Vagina (tissue), 2 donors: ENCODE data around the gene LPIN1.

Experiments used
- POLR2A ChIP-seq, 2 donors: fragments of 450-650 bp; IDR thresholded peaks; one replicate each; pipeline ENCODE4 v1.6.1; 2017; ENCODE audit warnings: antibody characterized with exemption in 2 of 2, mild to moderate bottlenecking in 2 of 2, moderate library complexity in 2 of 2
- TF ChIP-seq, protein P1 (sequence below), 3 experiments: fragments of 450-650 bp in 2 of 3; fragments of 200-600 bp in 1 of 3; sonication (generic) in 1 of 3; IDR thresholded peaks; one replicate each; pipeline ENCODE4 v1.5.1; 2017 to 2019; ENCODE audit warnings: antibody characterized with exemption in 3 of 3, mild to moderate bottlenecking in 2 of 3, moderate library complexity in 2 of 3

GRCh38 chr2:11865805-11866204, 119.4 kb downstream of the LPIN1 start:
- TF ChIP-seq, protein P1, sequence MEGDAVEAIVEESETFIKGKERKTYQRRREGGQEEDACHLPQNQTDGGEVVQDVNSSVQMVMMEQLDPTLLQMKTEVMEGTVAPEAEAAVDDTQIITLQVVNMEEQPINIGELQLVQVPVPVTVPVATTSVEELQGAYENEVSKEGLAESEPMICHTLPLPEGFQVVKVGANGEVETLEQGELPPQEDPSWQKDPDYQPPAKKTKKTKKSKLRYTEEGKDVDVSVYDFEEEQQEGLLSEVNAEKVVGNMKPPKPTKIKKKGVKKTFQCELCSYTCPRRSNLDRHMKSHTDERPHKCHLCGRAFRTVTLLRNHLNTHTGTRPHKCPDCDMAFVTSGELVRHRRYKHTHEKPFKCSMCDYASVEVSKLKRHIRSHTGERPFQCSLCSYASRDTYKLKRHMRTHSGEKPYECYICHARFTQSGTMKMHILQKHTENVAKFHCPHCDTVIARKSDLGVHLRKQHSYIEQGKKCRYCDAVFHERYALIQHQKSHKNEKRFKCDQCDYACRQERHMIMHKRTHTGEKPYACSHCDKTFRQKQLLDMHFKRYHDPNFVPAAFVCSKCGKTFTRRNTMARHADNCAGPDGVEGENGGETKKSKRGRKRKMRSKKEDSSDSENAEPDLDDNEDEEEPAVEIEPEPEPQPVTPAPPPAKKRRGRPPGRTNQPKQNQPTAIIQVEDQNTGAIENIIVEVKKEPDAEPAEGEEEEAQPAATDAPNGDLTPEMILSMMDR (IDR thresholded peaks at IDR 0.05): no peak
- no peak for TF ChIP-seq POLR2A (IDR thresholded peaks at IDR 0.05)
